Measurements from ENCODE around the gene BBOF1.
"Not testable (repeated sequence)": the region's sequence is repeated elsewhere in the genome, so short reads cannot be mapped to it uniquely, and the experiment has no call there.

Gene BBOF1

GRCh38 chr14:74018586-74019407 lies at the start of gene BBOF1, which contains the start of gene ENTPD5:
TSS of gene BBOF1 (plus strand) at chr14:74019349. CDS start at chr14:74019479, 130 bp downstream.
TSS of gene ENTPD5 (minus strand) at chr14:74019288. CDS start at chr14:73988102, 31,186 bp downstream.
- TF ChIP-seq CTCF (IDR thresholded peaks at IDR 0.05; ENCODE audit: extremely low read depth, insufficient read depth, missing control alignments) = no peak
- in situ Hi-C loops (cut with MboI; ENCODE audit: low pct_unique_long_range_greater_than_20kb, low sequenced_read_pairs, unreplicated experiment) = loop anchor here (25.0 kb wide), 1 partner anchor 506 kb away; no protein-coding TSS in a partner anchor
- DNase-seq (ENCODE audit: low spot score) = peak; percentile 96

GRCh38 chr14:73973497-73973896 lies 45.7 kb upstream of the BBOF1 start:
- no peak for TF ChIP-seq CTCF (IDR thresholded peaks at IDR 0.05; ENCODE audit: extremely low read depth, insufficient read depth, missing control alignments)
- in situ Hi-C loops (cut with MboI; ENCODE audit: low pct_unique_long_range_greater_than_20kb, low sequenced_read_pairs, unreplicated experiment) = no loop called here
- no peak for DNase-seq (ENCODE audit: low spot score)

- in situ Hi-C loops (cut with MboI; ENCODE audit: low pct_unique_long_range_greater_than_20kb, low sequenced_read_pairs, unreplicated experiment) = no loop called here
- TF ChIP-seq CTCF (IDR thresholded peaks at IDR 0.05; ENCODE audit: extremely low read depth, insufficient read depth, missing control alignments) = no peak
- no peak for DNase-seq (ENCODE audit: low spot score)
These were observed 43.0 kb upstream of the BBOF1 start for GRCh38 chr14:73976125-73976524.

GRCh38 chr14:73977896-73978295 lies 41.3 kb upstream of the BBOF1 start:
- in situ Hi-C loops (cut with MboI; ENCODE audit: low pct_unique_long_range_greater_than_20kb, low sequenced_read_pairs, unreplicated experiment) = no loop called here
- no peak for DNase-seq (ENCODE audit: low spot score)
- no peak for TF ChIP-seq CTCF (IDR thresholded peaks at IDR 0.05; ENCODE audit: extremely low read depth, insufficient read depth, missing control alignments)

- DNase-seq (ENCODE audit: low spot score) = no peak
- in situ Hi-C loops (cut with MboI; ENCODE audit: low pct_unique_long_range_greater_than_20kb, low sequenced_read_pairs, unreplicated experiment) = no loop called here
These were observed 31.1 kb upstream of the BBOF1 start for GRCh38 chr14:73988065-73988464.

GRCh38 chr14:73988656-73989055 lies 30.5 kb upstream of the BBOF1 start:
- in situ Hi-C loops (cut with MboI; ENCODE audit: low pct_unique_long_range_greater_than_20kb, low sequenced_read_pairs, unreplicated experiment); DNase-seq (ENCODE audit: low spot score): not testable (repeated sequence)

More at GRCh38 chr14:73988065-73988464, 31.1 kb upstream of the BBOF1 start:
- TF ChIP-seq CTCF (IDR thresholded peaks at IDR 0.05; ENCODE audit: extremely low read depth, insufficient read depth, missing control alignments) = no peak

- in situ Hi-C loops (cut with MboI; ENCODE audit: low pct_unique_long_range_greater_than_20kb, low sequenced_read_pairs, unreplicated experiment) = no loop called here
- no peak for TF ChIP-seq CTCF (IDR thresholded peaks at IDR 0.05; ENCODE audit: extremely low read depth, insufficient read depth, missing control alignments)
- no peak for DNase-seq (ENCODE audit: low spot score)
These were observed 28.1 kb upstream of the BBOF1 start for GRCh38 chr14:73991092-73991491.

GRCh38 chr14:73994926-73995325 lies 24.2 kb upstream of the BBOF1 start:
- in situ Hi-C loops (cut with MboI; ENCODE audit: low pct_unique_long_range_greater_than_20kb, low sequenced_read_pairs, unreplicated experiment); DNase-seq (ENCODE audit: low spot score): not testable (repeated sequence)

All from GM13977 (cell line).